Fibroblast of mammary gland (primary cell): ENCODE results near the gene IVNS1ABP.

Experiments used
- DNase-seq: peaks from one replicate; pipeline ENCODE4 v3.0.0-alpha.2; 2010; ENCODE audit warnings: low read depth
- H3K4me3 ChIP-seq: 2 replicates; pipeline ENCODE4 v1.5.1; 2011; ENCODE audit warnings: low read depth, mild to moderate bottlenecking, low read length, moderate library complexity; ENCODE audit not compliant: control insufficient read depth
- TF ChIP-seq, protein P1 (sequence below): conservative IDR thresholded peaks from 2 replicates; pipeline ENCODE4 v1.5.1; 2011; ENCODE audit warnings: low read depth, low read length, inconsistent platforms; ENCODE audit not compliant: control insufficient read depth, insufficient read depth

The IVNS1ABP gene

DNA sequence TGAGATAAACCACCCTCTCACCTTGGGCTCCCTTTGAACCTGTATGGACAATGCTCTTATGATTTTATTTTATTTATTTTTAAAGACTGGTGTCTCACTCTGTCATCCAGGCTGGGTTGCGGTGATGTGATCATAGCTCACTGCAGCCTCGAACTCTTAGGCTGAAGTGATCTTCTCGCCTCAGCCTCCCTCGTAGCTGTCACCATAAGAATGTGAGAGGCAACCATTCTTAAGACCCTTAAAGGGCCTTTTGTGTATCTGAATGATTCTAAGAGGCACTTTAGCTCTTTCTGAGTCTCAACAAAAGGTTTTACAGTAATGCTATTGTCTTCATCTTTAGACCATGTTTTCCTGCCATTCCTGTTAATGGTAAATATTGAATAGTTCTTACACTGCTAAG, 67.0 kb downstream of the IVNS1ABP start:
- TF ChIP-seq, protein P1, sequence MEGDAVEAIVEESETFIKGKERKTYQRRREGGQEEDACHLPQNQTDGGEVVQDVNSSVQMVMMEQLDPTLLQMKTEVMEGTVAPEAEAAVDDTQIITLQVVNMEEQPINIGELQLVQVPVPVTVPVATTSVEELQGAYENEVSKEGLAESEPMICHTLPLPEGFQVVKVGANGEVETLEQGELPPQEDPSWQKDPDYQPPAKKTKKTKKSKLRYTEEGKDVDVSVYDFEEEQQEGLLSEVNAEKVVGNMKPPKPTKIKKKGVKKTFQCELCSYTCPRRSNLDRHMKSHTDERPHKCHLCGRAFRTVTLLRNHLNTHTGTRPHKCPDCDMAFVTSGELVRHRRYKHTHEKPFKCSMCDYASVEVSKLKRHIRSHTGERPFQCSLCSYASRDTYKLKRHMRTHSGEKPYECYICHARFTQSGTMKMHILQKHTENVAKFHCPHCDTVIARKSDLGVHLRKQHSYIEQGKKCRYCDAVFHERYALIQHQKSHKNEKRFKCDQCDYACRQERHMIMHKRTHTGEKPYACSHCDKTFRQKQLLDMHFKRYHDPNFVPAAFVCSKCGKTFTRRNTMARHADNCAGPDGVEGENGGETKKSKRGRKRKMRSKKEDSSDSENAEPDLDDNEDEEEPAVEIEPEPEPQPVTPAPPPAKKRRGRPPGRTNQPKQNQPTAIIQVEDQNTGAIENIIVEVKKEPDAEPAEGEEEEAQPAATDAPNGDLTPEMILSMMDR, result no peak
- no peak overlapping the region for H3K4me3 ChIP-seq

DNA sequence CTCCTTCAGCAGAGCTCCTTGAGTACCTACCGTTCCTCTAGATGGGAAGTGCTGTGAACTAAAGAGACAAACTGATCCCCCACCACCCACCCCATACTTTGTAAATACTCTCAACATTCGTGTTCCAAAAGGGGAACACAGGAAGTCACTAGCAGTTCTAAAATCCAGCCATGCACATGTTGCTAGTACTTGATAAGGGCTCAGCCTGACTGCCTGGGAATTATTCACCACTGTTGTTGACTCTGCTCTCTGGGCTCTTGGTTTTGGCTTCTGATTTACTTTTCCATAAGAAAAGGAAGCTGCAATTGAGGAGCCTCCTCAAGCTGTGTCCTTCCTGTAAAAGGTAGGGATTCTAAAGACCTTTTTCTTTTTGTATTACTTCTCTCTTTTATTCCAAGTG, 67.5 kb downstream of the IVNS1ABP start:
- H3K4me3 ChIP-seq, result no peak overlapping the region
- no peak for DNase-seq
- TF ChIP-seq, protein P1, result no peak

More for the DNA sequence above, 67.0 kb downstream of the IVNS1ABP start:
- DNase-seq, result no peak
